Measurements from ENCODE around the gene SLC25A6. TPM values are rescaled to one million over a fixed set of nuclear protein-coding genes. Genes with fewer than 3 reads are reported as not detected.
"Not testable (repeated sequence)": the region's sequence is repeated elsewhere in the genome, so short reads cannot be mapped to it uniquely, and the experiment has no call there.

SLC25A6 gene
- total RNA-seq, 2 experiments from 2014 or later, result 235 to 241 TPM

DNA sequence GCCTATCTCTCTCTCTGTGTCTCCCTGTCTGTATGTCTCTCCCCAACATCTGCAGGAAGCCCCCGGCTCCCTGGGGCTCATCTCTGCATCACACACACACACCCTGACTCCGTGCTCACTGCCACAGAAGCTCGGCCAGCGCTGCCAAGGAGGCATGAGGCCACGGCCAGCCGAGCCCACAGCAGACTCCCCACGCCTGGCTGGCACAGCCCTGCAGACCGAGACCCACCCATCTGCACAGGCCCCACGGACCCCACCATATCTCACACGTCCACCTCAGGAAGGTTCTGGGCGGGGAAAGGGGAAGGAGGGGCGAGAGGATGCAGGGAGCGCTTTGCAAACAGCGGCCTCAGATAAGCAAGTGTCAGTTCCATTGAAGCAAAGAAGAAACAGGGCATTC lies 28.5 kb upstream of the SLC25A6 start:
- H3K36me3 Mint-ChIP-seq, result peaks cover 59% of the 10 kb centered on the region
- POLR2A ChIA-PET, result no interaction called here

GRCh38 chrX:1419545-1420355 lies 27.8 kb upstream of the SLC25A6 start:
- POLR2A ChIA-PET, result no interaction called here
- Mint-ChIP-seq H3K4me1 (peaks cover 6% of the 10 kb centered on the region), H3K4me3 (no peak overlapping the region), H3K27me3 (no peaks in the 10 kb centered on the region), H3K9me3 (peaks cover 21% of the 10 kb centered on the region), H3K36me3 (peaks cover 53% of the 10 kb centered on the region), H3K27ac (peak overlapping the region; percentile 46)
- ATAC-seq (ENCODE audit: low read depth) (no peak), DNase-seq (peak; percentile 25)

More for the DNA sequence above, 28.5 kb upstream of the SLC25A6 start:
- Mint-ChIP-seq H3K4me3 (no peak overlapping the region), H3K9me3 (peaks cover 27% of the 10 kb centered on the region), H3K27me3 (no peaks in the 10 kb centered on the region), H3K4me1 (peaks cover 6% of the 10 kb centered on the region), H3K27ac (peak overlapping the region; percentile 46)
- DNase-seq, result peak; percentile 23
- no peak for ATAC-seq (ENCODE audit: low read depth)

DNA sequence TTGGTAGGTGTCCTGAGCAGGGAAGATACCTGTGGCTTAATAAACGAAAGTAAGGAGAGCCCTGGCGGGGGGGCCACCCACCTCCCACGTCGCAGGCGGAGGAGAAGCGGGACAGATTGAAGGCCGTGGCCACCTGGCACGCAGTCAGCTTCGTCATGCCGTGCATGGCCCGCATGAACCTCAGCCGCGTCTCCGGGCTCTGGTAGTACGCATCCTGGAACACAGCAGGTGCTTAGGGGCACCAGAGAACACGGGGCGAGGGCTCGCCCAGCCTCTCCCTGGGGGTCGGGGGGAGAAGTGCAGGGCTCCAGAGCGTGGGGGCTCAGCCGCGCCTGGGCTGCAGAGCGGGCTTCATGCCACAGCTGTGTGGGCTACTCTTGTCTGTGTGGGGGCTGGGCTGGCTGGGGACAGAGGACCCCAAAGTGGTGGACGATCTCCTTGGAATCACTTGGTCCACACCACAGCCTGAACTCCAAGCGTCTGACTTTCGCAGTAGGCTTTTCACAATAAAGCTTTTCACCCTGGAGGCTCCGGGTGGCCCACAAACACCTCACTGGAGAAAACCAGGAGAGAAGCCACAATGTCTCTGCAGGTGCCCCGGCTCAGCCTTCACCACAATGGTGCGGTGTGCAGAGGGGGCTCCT lies 27.1 kb upstream of the SLC25A6 start:
- H3K4me3 Mint-ChIP-seq, result no peak overlapping the region
- H3K27ac Mint-ChIP-seq, result no peak overlapping the region
- POLR2A ChIA-PET, result no interaction called here
- H3K36me3 Mint-ChIP-seq, result peaks cover 50% of the 10 kb centered on the region
- H3K9me3 Mint-ChIP-seq, result peaks cover 16% of the 10 kb centered on the region
- ATAC-seq (ENCODE audit: low read depth) (peak; percentile 7), DNase-seq (peak; percentile 27)
- peaks cover 6% of the 10 kb centered on the region for H3K4me1 Mint-ChIP-seq
- H3K27me3 Mint-ChIP-seq, result no peaks in the 10 kb centered on the region

DNA sequence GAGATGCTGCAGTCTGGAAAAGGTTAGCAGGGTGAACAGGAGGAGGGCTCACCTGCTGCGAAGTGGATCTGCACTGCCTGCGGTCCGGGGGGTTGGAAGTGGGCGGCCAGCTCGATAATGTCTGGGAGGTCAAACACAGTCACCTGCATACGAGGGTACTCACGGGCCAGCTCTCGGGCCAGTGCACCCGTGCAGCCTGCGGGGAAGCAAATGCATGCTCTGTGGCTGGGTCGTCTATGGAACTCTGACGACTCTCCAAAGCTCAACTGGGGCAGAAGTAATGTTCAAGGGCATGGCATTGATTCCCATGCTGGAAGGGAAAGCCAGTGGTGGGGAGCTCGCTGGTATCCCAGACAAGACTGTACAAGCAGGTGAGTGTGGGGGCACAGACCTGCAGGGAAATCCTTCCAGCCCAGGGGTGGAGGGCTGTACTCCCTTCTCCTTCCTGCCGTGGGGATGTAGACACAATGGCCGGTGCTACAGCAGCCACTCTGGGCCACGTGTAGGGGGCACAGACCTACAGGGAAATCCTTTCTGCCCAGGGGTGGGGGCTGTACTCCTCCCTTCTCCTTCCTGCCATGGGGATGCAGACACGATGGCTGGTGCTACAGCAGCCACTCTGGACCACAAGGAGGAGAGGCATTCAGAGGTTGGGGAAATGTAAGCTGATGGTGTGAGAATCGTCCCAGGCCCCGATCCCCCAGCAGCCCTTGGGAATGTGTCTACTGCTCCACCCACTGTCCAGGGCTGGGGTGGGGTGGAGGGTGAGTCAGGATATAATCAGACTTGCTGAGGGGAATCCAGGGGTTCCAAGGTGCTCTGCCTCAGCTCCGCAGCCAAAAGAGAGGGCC lies 26.2 kb upstream of the SLC25A6 start:
- DNase-seq, result peak; percentile 20
- Mint-ChIP-seq H3K27ac (no peak overlapping the region), H3K9me3 (peaks cover 8% of the 10 kb centered on the region), H3K27me3 (no peaks in the 10 kb centered on the region), H3K4me3 (no peak overlapping the region), H3K36me3 (peaks cover 47% of the 10 kb centered on the region), H3K4me1 (peaks cover 6% of the 10 kb centered on the region)
- no peak for ATAC-seq (ENCODE audit: low read depth)
- POLR2A ChIA-PET, result no interaction called here

DNA sequence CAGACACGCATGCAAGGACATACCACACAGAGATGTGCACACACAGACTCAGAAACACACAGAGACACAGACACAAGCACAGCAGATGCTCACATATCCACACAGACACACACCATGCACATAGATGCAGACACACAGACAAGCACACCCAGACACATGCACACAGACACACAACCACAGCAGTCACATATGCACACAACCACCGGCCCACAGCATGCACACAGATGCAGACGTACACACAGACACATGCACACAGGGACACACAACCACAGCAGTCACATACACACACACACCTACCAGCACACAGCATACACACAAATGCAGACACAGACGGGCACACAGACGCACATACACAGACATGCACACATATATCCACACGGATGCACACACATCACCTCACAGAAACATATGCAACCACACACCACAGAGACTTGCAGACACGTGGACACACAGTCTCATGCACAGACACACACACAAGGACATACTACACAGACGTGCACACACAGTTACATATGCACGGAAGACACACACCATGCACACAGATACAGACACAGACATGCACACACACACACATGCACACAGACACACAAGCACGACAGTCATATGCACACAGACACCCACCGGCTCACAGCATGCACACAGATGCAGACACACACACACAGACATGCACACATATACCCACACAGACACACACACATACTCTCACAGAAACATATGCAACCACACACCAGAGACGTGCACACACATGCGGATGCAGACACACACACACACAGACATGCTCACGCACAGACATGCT lies 25.2 kb upstream of the SLC25A6 start:
- Mint-ChIP-seq H3K27ac (no peak overlapping the region), H3K27me3 (no peaks in the 10 kb centered on the region), H3K4me1 (peaks cover 6% of the 10 kb centered on the region), H3K4me3 (no peak overlapping the region), H3K9me3 (peaks cover 6% of the 10 kb centered on the region), H3K36me3 (peaks cover 42% of the 10 kb centered on the region)
- ATAC-seq (ENCODE audit: low read depth), result no peak
- peak; percentile 7 for DNase-seq
- POLR2A ChIA-PET, result no interaction called here

DNA sequence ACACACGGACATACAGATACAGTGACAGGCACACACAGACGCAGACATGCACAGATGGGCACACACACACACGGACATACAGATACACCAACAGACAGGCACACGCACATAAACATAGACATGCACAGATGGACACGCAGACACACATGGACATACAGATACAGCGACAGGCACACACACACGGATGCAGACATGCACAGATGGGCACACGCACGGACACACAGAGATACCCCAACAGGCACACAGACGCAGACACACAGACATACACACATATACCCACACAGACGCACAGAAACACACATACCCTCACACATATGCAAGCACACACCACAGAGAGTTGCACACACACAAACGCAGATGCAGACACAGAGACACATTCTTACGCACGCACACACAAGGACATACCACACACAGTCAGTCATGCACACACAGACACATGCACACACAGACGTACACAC lies 24.4 kb upstream of the SLC25A6 start:
- Mint-ChIP-seq H3K36me3 (peaks cover 34% of the 10 kb centered on the region), H3K9me3 (peaks cover 3% of the 10 kb centered on the region)

GRCh38 chrX:1412551-1413161 lies 20.7 kb upstream of the SLC25A6 start:
- H3K36me3 Mint-ChIP-seq, result peaks cover 16% of the 10 kb centered on the region
- POLR2A ChIA-PET, result no interaction called here
- H3K4me1 Mint-ChIP-seq, result no peaks in the 10 kb centered on the region
- no peak overlapping the region for H3K27ac Mint-ChIP-seq
- DNase-seq, result peak; percentile 20
- no peak overlapping the region for H3K4me3 Mint-ChIP-seq
- ATAC-seq (ENCODE audit: low read depth), result no peak
- H3K27me3 Mint-ChIP-seq, result no peaks in the 10 kb centered on the region
- H3K9me3 Mint-ChIP-seq, result no peaks in the 10 kb centered on the region

More for the DNA sequence above, 24.4 kb upstream of the SLC25A6 start:
- DNase-seq (peak; percentile 11), ATAC-seq (ENCODE audit: low read depth) (no peak)
- POLR2A ChIA-PET, result no interaction called here
- Mint-ChIP-seq H3K4me1 (peaks cover 5% of the 10 kb centered on the region), H3K27me3 (no peaks in the 10 kb centered on the region), H3K4me3 (no peak overlapping the region), H3K27ac (no peak overlapping the region)

DNA sequence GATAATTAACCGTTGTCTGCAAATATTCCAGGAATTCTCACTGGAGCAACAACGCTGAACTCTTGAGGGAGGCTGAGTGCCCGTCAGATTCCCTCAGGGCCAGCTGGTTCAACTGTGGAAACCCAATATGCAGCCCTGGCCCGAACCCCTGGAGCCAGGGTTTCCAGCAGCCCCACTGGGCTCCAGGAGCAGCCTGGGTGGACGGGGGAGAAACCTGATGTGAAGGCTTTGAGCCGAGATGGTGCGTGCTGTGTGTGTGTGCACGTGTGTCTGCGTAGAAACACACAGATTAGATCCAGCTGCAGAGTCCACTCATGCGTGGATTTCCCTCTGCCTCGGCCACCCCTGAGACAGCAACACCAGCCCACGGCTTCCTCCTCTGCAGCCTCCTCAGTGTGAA lies 19.4 kb upstream of the SLC25A6 start:
- H3K4me1 Mint-ChIP-seq, result no peaks in the 10 kb centered on the region
- no peak overlapping the region for H3K4me3 Mint-ChIP-seq
- no peak overlapping the region for H3K27ac Mint-ChIP-seq
- peak; percentile 14 for DNase-seq
- POLR2A ChIA-PET, result no interaction called here
- no peak for ATAC-seq (ENCODE audit: low read depth)
- H3K9me3 Mint-ChIP-seq, result no peaks in the 10 kb centered on the region
- H3K27me3 Mint-ChIP-seq, result no peaks in the 10 kb centered on the region
- H3K36me3 Mint-ChIP-seq, result peaks cover 16% of the 10 kb centered on the region

GRCh38 chrX:1407035-1407434 lies 15.1 kb upstream of the SLC25A6 start:
- H3K4me3 Mint-ChIP-seq, result no peak overlapping the region
- POLR2A ChIA-PET, result no interaction called here
- H3K9me3 Mint-ChIP-seq, result no peaks in the 10 kb centered on the region
- no peaks in the 10 kb centered on the region for H3K27me3 Mint-ChIP-seq
- H3K36me3 Mint-ChIP-seq, result peaks cover 2% of the 10 kb centered on the region
- no peaks in the 10 kb centered on the region for H3K4me1 Mint-ChIP-seq
- DNase-seq (no peak), ATAC-seq (ENCODE audit: low read depth) (no peak)
- no peak overlapping the region for H3K27ac Mint-ChIP-seq

- H3K36me3 Mint-ChIP-seq; DNase-seq; H3K4me1 Mint-ChIP-seq; POLR2A ChIA-PET; ATAC-seq (ENCODE audit: low read depth); H3K9me3 Mint-ChIP-seq; H3K27ac Mint-ChIP-seq; H3K4me3 Mint-ChIP-seq; H3K27me3 Mint-ChIP-seq: not testable (repeated sequence)
Measured at GRCh38 chrX:1405769-1406168, 13.9 kb upstream of the SLC25A6 start.

GRCh38 chrX:1403867-1404266 lies 12.0 kb upstream of the SLC25A6 start:
- POLR2A ChIA-PET; H3K4me1 Mint-ChIP-seq; H3K36me3 Mint-ChIP-seq; H3K4me3 Mint-ChIP-seq; H3K27me3 Mint-ChIP-seq; H3K9me3 Mint-ChIP-seq; ATAC-seq (ENCODE audit: low read depth); H3K27ac Mint-ChIP-seq; DNase-seq: not testable (repeated sequence)

- DNase-seq, result peak; percentile 18
- Mint-ChIP-seq H3K4me3 (no peak overlapping the region), H3K36me3 (peaks cover 4% of the 10 kb centered on the region), H3K4me1 (no peaks in the 10 kb centered on the region), H3K27me3 (no peaks in the 10 kb centered on the region), H3K9me3 (no peaks in the 10 kb centered on the region), H3K27ac (no peak overlapping the region)
- POLR2A ChIA-PET, result no interaction called here
- ATAC-seq (ENCODE audit: low read depth), result no peak
Measured at GRCh38 chrX:1403228-1403627, 11.3 kb upstream of the SLC25A6 start.
